Upper lobe of right lung (tissue), 1 donor: Measurements from ENCODE around the gene HSD17B2. TPM values are rescaled to one million over a fixed set of nuclear protein-coding genes. Genes with fewer than 3 reads are reported as not detected.

Experiments
- ATAC-seq: fragments of 200-7000 bp; cut with Tn5 transposase; one replicate; pipeline ENCODE4 v1.9.1; 2020; ENCODE audit warnings: mild to moderate bottlenecking, moderate library complexity
- DNase-seq: peaks from one replicate; pipeline ENCODE4 v3.0.0-alpha.2; 2020
- H3K27ac ChIP-seq: fragments of 200-600 bp; one replicate; pipeline ENCODE4 v1.8.0; 2022
- H3K27me3 ChIP-seq: fragments of 200-600 bp; one replicate; pipeline ENCODE4 v1.8.0; 2022; ENCODE audit warnings: mild to moderate bottlenecking
- H3K36me3 ChIP-seq: fragments of 200-600 bp; one replicate; pipeline ENCODE4 v1.8.0; 2022
- H3K4me1 ChIP-seq: fragments of 200-600 bp; one replicate; pipeline ENCODE4 v1.8.0; 2022
- H3K4me3 ChIP-seq: fragments of 200-600 bp; one replicate; pipeline ENCODE4 v1.8.0; 2022; ENCODE audit warnings: mild to moderate bottlenecking
- H3K9me3 ChIP-seq: fragments of 200-600 bp; one replicate; pipeline ENCODE4 v1.8.0; 2022
- intact Hi-C: fragments of 100-400 bp; cut with DNase I; formaldehyde crosslinking; loops from one replicate; pipeline ENCODE4 v1.11.0; 2022
- total RNA-seq: library from RNA; stranded (reverse); fragmentation: NEBNext Ultra II Directional; extraction: Animal tissue kit (Norgen Biotek cat#: 25700); gene quantifications from one replicate; pipeline ENCODE4 v1.2.1, GENCODE V29; 2021
- TF ChIP-seq, protein P1 (sequence below): fragments of 200-600 bp; IDR thresholded peaks from one replicate; pipeline ENCODE4 v1.8.0; 2022; ENCODE audit warnings: antibody characterized with exemption
- donor health status: DM: no; HTN: yes; CAD: no; lungs with severe emphysema.

HSD17B2 gene
- total RNA-seq, 1 donor from 2014 or later, result 3.1 TPM

DNA sequence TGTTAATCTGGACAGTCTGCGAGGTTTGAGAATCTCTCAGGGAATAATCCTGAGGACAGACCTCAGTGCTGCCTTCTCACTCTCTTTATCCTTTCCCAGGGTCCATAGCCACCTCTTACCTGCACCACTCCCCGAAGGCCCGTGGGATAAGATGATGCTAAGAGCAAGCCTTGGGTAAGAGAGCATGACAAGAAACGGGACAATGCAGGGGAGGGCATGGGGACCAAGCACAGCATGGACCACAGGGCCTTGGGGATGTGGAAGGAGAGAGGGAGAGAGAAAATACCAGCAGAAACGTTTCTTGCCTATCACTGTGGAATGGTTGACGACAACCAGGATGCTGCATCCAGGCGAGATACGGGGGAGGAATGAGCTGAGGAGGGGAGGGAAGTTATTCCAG, 15.5 kb upstream of the HSD17B2 start:
- Histone ChIP-seq H3K27me3 (no peaks in the 10 kb centered on the region), H3K27ac (no peak overlapping the region)
- intact Hi-C loops, result no loop called here

DNA sequence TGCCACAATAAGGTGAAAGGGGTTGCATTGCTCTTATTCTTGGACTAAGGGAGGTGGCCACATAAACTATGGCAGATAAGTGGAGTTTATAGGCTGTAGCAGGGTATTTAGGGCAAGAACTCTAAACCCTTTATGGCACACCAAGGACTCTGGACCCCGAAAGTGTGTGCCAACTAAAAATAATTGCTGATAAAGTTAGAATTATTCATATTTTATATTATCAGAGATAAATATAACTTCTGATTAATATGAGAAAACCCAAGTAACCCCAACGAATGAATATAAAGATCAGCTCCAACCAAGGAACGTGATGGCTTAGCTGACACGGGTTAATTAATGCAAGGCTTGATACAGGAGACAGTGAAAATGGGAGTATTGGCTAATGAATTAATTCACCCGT, 15.0 kb upstream of the HSD17B2 start:
- TF ChIP-seq, protein P1, sequence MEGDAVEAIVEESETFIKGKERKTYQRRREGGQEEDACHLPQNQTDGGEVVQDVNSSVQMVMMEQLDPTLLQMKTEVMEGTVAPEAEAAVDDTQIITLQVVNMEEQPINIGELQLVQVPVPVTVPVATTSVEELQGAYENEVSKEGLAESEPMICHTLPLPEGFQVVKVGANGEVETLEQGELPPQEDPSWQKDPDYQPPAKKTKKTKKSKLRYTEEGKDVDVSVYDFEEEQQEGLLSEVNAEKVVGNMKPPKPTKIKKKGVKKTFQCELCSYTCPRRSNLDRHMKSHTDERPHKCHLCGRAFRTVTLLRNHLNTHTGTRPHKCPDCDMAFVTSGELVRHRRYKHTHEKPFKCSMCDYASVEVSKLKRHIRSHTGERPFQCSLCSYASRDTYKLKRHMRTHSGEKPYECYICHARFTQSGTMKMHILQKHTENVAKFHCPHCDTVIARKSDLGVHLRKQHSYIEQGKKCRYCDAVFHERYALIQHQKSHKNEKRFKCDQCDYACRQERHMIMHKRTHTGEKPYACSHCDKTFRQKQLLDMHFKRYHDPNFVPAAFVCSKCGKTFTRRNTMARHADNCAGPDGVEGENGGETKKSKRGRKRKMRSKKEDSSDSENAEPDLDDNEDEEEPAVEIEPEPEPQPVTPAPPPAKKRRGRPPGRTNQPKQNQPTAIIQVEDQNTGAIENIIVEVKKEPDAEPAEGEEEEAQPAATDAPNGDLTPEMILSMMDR, result no peak
- no peaks in the 10 kb centered on the region for H3K36me3 ChIP-seq
- H3K27me3 ChIP-seq, result no peaks in the 10 kb centered on the region
- intact Hi-C loops, result no loop called here
- no peak overlapping the region for H3K4me3 ChIP-seq
- no peak overlapping the region for H3K27ac ChIP-seq
- no peaks in the 10 kb centered on the region for H3K4me1 ChIP-seq
- H3K9me3 ChIP-seq, result no peaks in the 10 kb centered on the region
- DNase-seq (no peak), ATAC-seq (no peak)

More for the DNA sequence above, 15.5 kb upstream of the HSD17B2 start:
- H3K4me3 ChIP-seq, result no peak overlapping the region
- no peaks in the 10 kb centered on the region for H3K9me3 ChIP-seq
- no peak for ATAC-seq
- no peaks in the 10 kb centered on the region for H3K36me3 ChIP-seq
- no peak for DNase-seq
- TF ChIP-seq, protein P1, result no peak
- H3K4me1 ChIP-seq, result no peaks in the 10 kb centered on the region

DNA sequence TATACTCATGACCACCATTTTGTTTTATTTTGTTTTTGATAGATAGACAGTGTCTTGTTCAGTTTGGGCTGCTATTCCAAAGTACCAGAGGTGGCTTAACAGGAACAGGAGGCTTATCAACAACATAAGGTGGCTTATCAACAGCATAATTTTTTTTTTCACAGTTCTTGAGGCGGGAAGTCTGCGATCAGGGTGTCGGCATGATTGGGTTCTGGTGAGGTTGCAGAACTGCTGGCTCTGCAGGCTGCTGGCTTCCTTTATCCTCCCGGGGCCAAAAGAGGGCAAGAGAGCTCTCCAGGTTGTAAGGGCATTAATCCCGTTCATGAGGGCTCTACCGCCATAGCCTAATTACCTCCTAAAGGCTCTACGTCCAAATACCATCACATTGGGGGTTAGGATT, 11.8 kb upstream of the HSD17B2 start:
- Histone ChIP-seq H3K27ac (no peak overlapping the region), H3K4me3 (no peak overlapping the region), H3K4me1 (no peaks in the 10 kb centered on the region), H3K36me3 (no peaks in the 10 kb centered on the region), H3K9me3 (no peaks in the 10 kb centered on the region), H3K27me3 (no peaks in the 10 kb centered on the region)
- TF ChIP-seq, protein P1, result no peak
- ATAC-seq (no peak), DNase-seq (no peak)
- intact Hi-C loops, result no loop called here

DNA sequence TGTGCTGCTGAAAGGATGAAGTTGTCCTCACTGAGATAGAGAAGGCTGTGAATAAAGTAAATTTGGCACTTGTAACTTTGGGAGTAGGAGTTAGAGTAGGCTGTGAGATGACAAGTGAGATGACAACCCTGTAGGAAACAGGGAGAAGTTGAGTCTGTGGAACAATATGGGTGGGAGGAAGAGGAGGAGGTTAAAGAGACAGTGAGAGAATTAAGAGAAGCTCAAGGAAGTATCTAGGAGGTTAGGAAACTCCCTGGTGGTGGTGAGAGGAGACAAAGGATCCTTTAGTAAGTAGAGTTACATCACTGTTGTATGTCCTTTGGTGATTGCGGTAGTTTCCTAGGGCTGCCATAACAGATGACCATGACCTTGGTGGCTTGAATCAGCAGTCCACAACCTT, 10.7 kb upstream of the HSD17B2 start:
- no peak overlapping the region for H3K4me3 ChIP-seq
- H3K27me3 ChIP-seq, result no peaks in the 10 kb centered on the region
- H3K4me1 ChIP-seq, result no peaks in the 10 kb centered on the region
- ATAC-seq (peak; percentile 53), DNase-seq (no peak)
- H3K9me3 ChIP-seq, result no peaks in the 10 kb centered on the region
- H3K36me3 ChIP-seq, result no peaks in the 10 kb centered on the region
- TF ChIP-seq, protein P1, result no peak
- H3K27ac ChIP-seq, result no peak overlapping the region
- intact Hi-C loops, result no loop called here

DNA sequence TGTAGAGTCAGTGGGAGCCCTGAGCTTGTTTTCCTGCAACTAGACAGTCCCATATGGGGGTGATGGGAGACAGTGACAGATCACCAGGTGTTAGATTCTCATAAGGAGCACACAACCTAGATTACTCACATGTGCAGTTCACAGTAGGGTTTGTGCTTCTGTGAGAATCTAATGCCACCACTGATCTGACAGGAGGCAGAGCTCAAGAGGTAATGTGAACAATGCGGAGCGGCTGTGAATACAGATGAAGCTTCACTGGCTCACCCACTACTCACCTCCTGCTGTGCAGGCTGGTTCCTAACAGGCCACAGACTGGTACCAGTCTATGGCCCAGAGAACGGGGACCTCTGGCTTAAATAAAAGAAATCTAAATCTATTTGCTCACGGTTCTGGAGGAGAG, 10.2 kb upstream of the HSD17B2 start:
- Histone ChIP-seq H3K9me3 (no peaks in the 10 kb centered on the region), H3K27me3 (no peaks in the 10 kb centered on the region), H3K4me3 (no peak overlapping the region), H3K36me3 (no peaks in the 10 kb centered on the region), H3K27ac (no peak overlapping the region), H3K4me1 (no peaks in the 10 kb centered on the region)
- ATAC-seq, result no peak
- intact Hi-C loops, result no loop called here
- DNase-seq, result no peak
- TF ChIP-seq, protein P1, result no peak

DNA sequence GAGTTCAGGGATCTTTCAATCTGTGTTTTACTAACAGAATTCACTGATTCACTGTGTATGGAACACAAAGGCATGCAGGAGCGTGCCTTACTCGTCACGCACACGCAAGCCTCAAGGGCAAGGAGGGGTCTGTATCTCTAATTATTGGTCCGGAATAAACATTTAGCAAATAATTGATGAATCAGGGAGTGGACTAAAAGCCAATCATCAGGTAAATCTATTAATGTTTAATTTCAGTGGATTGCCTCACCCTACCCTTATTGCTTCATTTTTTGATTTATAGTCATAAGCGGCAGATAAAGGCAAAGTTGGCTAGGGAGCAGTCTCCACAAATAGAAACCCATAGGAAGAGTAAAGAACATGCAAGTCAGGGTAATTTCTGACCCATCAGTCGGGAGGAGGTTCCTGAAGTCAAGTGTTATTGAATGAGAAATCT, 7.4 kb upstream of the HSD17B2 start:
- TF ChIP-seq, protein P1, result no peak
- Histone ChIP-seq H3K9me3 (no peaks in the 10 kb centered on the region), H3K27me3 (no peaks in the 10 kb centered on the region), H3K36me3 (no peaks in the 10 kb centered on the region), H3K4me1 (peaks cover 6% of the 10 kb centered on the region), H3K27ac (no peak overlapping the region), H3K4me3 (no peak overlapping the region)
- ATAC-seq (no peak), DNase-seq (no peak)
- intact Hi-C loops, result no loop called here
